ENCODE results near the gene BRPF1.

BRPF1 gene

DNA sequence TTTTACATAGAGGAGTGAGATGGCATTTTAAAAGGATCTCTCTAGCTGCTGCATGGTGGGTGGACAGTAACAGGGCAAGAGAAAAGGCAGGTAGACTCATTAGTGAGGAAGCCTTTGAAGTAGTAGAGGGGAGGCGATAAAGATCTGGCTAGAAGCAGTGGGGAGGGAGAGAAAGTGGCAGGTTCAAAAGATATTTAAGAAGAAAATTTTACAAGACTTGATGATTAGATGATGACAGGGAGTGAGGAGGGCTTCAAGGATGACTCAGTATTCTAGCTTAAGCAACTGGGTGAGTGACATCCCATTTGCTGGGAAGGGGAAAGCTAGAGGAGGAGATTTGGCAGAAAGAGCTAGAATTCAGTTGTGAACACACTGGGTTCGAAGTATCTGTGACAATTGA is 3.8 kb upstream of the BRPF1 start:
- TF ChIP-seq EGR1 (IDR thresholded peaks at IDR 0.05) (no peak), REST (IDR thresholded peaks at IDR 0.05; ENCODE audit: low read depth) (no peak), TEAD4 (IDR thresholded peaks at IDR 0.05) (no peak), FOXM1 (IDR thresholded peaks at IDR 0.05; ENCODE audit: borderline replicate concordance, low read depth) (no peak), USF1 (IDR thresholded peaks at IDR 0.05) (no peak), TCF12 (IDR thresholded peaks at IDR 0.05; ENCODE audit: low read depth) (no peak), YY1 (IDR thresholded peaks at IDR 0.05; ENCODE audit: low read depth) (no peak), CEBPB (IDR thresholded peaks at IDR 0.05) (no peak), RAD21 (IDR thresholded peaks at IDR 0.05; ENCODE audit: low read depth) (no peak), CREB1 (IDR thresholded peaks at IDR 0.05; ENCODE audit: low read depth) (no peak), TAF1 (IDR thresholded peaks at IDR 0.05; ENCODE audit: low read depth) (no peak)

- TF ChIP-seq REST (IDR thresholded peaks at IDR 0.05; ENCODE audit: low read depth) (no peak), NFIC (IDR thresholded peaks at IDR 0.05) (no peak), ZBTB7A (IDR thresholded peaks at IDR 0.05; ENCODE audit: low read depth) (no peak), EP300 (IDR thresholded peaks at IDR 0.05; ENCODE audit: borderline replicate concordance) (no peak), FOXM1 (IDR thresholded peaks at IDR 0.05; ENCODE audit: borderline replicate concordance, low read depth) (no peak), TEAD4 (IDR thresholded peaks at IDR 0.05) (no peak), RAD21 (IDR thresholded peaks at IDR 0.05; ENCODE audit: low read depth) (no peak), YY1 (IDR thresholded peaks at IDR 0.05; ENCODE audit: low read depth) (no peak), CEBPB (IDR thresholded peaks at IDR 0.05) (no peak), TCF12 (IDR thresholded peaks at IDR 0.05; ENCODE audit: low read depth) (no peak), USF1 (IDR thresholded peaks at IDR 0.05) (no peak), EGR1 (IDR thresholded peaks at IDR 0.05) (no peak), TAF1 (IDR thresholded peaks at IDR 0.05; ENCODE audit: low read depth) (no peak), CREB1 (IDR thresholded peaks at IDR 0.05; ENCODE audit: low read depth) (no peak), MAX (IDR thresholded peaks at IDR 0.05) (no peak)
These were observed 2.1 kb upstream of the BRPF1 start for GRCh38 chr3:9729419-9729818.

DNA sequence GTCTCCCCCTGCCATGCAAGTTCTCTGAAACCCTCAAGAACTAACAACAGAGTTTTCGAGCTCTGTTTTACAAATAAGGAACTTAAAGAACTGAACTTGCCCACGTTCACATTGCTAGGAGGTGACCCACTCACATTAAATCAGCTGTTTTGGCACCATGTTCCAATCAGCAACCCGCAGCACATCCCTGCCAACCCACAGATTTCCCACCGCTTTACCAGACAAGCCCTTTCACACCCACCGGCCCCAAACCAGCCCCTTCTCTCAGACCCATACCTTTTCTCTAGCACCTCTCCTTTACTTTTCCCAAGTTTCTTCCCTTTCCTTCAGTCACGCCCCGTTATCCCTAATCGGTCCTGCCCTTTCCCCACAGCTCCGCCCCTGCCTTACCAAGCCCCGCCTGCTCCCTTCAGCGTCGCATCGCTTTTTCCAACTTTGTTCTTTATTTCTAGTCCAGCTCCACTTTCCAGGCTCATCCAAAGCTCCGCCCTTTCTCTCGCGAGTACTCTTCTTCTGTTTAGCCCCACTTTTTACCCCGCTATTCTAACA is 804 bp upstream of the BRPF1 start:
- TF ChIP-seq EGR1 (IDR thresholded peaks at IDR 0.05): no peak
- no peak for TF ChIP-seq CEBPB (IDR thresholded peaks at IDR 0.05)
- TF ChIP-seq RAD21 (IDR thresholded peaks at IDR 0.05; ENCODE audit: low read depth): no peak
- TF ChIP-seq FOXM1 (IDR thresholded peaks at IDR 0.05; ENCODE audit: borderline replicate concordance, low read depth): no peak

DNA sequence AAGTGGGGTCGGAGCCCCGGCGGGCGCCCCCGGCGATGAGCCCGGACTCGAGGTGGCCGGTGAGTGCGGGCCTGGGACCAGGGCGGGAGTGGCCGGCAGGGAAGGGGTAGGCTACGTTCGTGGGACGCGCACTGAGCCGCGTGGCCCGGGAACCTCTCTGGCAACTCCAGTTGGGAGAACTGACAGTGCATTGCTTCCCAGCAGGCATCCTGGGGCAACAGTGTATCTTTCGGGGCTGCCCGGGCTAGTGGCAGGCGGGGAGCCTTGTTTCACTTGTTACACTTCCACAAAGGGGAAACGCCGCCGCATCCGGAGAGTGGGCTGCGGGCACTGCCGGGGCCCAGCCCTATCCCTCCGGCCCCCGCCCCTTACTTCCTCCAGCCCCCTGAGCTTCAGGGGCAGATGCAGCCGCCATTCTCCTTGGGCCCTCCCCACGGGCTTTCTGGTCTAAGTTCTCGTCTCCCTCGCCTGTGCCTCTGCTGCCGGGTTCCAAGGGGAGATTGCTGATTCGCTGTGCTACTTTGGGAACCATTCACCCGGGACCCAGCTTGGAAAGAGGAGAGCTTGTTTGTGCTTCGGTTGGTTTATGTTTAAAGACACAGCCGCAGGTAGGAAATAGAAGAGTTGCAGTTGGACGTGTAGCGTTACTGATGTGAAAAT is 675 bp downstream of the BRPF1 start:
- no peak for TF ChIP-seq TCF12 (IDR thresholded peaks at IDR 0.05; ENCODE audit: low read depth)
- peak; percentile 27; the same call in 1 of the 2 replicates for TF ChIP-seq ZBTB7A (IDR thresholded peaks at IDR 0.05; ENCODE audit: low read depth)
- no peak for TF ChIP-seq EP300 (IDR thresholded peaks at IDR 0.05; ENCODE audit: borderline replicate concordance)
- TF ChIP-seq MAX (IDR thresholded peaks at IDR 0.05): no peak
- TF ChIP-seq NFIC (IDR thresholded peaks at IDR 0.05): no peak
- TF ChIP-seq FOXM1 (IDR thresholded peaks at IDR 0.05; ENCODE audit: borderline replicate concordance, low read depth): no peak

GRCh38 chr3:9732740-9733115 is 1.2 kb downstream of the BRPF1 start:
- no peak for TF ChIP-seq TCF12 (IDR thresholded peaks at IDR 0.05; ENCODE audit: low read depth)
- no peak for TF ChIP-seq ZBTB7A (IDR thresholded peaks at IDR 0.05; ENCODE audit: low read depth)
- TF ChIP-seq CREB1 (IDR thresholded peaks at IDR 0.05; ENCODE audit: low read depth): no peak
- no peak for TF ChIP-seq TAF1 (IDR thresholded peaks at IDR 0.05; ENCODE audit: low read depth)
- TF ChIP-seq RAD21 (IDR thresholded peaks at IDR 0.05; ENCODE audit: low read depth): no peak
- no peak for TF ChIP-seq USF1 (IDR thresholded peaks at IDR 0.05)
- no peak for TF ChIP-seq CEBPB (IDR thresholded peaks at IDR 0.05)
- TF ChIP-seq MAX (IDR thresholded peaks at IDR 0.05): no peak
- TF ChIP-seq EP300 (IDR thresholded peaks at IDR 0.05; ENCODE audit: borderline replicate concordance): no peak
- no peak for TF ChIP-seq FOXM1 (IDR thresholded peaks at IDR 0.05; ENCODE audit: borderline replicate concordance, low read depth)
- no peak for TF ChIP-seq EGR1 (IDR thresholded peaks at IDR 0.05)
- no peak for TF ChIP-seq NFIC (IDR thresholded peaks at IDR 0.05)
- no peak for TF ChIP-seq TEAD4 (IDR thresholded peaks at IDR 0.05)
- no peak for TF ChIP-seq REST (IDR thresholded peaks at IDR 0.05; ENCODE audit: low read depth)
- TF ChIP-seq YY1 (IDR thresholded peaks at IDR 0.05; ENCODE audit: low read depth): no peak

Data from Ishikawa (cell line).